Suppressor macrophage (primary cell): ENCODE results near the gene GPR4.

Source experiments
- DNase-seq, 4 experiments: peaks; one replicate each; pipeline ENCODE4 v3.0.0-alpha.2; 2020 to 2022

GPR4 gene

DNA sequence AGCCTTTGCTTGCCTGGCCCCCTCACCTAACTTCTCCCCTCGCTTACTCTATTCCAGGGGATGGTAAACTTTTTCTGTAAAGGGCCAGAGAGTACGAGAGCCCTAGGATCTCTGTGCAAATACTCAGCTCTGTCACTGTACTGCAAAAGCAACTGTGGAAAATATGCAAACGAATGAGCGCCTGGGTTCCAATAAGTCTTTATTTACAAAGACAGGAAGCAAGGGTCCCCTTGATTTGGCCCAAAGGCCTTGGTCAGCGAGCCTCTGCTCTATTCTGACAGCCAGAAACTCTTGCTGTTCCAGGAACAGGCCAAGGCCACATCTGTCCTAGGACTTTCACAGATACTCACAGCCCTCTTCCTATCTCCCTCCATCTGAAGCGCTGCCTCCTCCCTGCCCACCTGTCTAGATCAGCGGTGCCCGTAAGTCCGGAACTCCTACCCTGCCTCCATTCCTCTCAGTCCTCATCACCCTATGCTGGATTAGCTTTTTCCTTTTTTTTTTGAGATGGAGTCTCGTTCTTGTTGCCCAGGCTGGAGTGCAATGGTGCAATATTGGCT is 54.7 kb downstream of the GPR4 start:
- no peak for DNase-seq

DNA sequence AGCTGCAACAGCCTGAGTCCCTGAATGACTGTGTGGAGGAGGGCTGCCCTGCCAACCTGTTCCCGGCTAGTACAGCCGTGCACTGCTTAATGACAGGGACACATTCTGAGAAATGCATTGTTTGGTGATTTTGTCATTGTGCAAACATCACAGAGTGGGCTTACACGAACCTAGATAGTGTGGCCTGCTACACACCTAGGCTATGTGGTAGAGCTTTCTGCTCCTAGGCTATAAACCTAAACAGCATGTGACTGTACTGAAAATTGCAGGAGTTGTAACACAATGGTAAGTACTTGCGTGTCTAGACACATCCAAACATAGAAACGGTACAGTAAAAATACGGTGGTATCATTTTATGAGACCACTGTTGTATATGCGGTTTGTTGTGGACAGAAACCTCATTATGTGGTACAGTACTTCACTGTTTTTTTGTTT is 59.8 kb downstream of the GPR4 start:
- no peak for DNase-seq
